ENCODE measurements around the gene ALG12. TPM values are rescaled to one million over a fixed set of nuclear protein-coding genes. Genes with fewer than 3 reads are reported as not detected.
A peak's percentile ranks its signal among the peaks of the same experiment; 100 is the strongest.

The ALG12 gene
- polyA plus RNA-seq, 4 donors: 19.7 to 40.9 (median 28.1) TPM

DNA sequence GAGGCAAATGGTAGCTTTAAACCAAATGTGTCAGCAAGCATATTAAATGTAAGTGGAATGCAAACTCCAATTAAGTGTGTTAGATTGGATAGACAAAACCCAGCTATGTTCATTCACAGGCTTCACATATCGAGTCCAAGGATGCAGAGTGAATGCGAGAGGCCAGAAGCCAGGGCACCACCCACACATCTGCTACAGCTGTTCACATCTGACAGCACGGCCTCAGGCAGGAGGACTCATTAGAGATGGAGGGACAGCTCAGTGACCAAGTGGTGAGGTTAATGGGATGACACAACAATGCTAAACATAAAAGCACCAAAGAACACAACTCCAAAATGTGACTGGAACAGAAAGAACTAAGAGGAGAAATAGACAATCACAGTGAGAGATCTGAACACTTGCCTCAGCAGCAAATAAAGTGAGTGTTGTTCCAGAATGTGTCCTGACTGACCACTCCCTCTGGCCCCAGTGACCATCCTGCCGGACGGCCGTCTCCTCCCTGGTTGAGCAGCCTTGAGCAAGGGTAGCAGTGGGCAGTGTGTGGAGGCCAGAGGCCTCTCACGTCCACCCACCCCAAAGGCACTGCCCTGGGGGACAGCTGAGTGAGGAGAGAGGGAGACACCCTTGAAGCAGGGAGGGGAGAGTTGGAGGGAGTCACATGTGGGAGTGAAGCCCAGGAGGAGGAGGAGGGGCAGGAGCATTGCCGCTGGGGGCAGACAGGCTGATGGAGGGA, 23.8 kb downstream of the ALG12 start:
- no peak for DNase-seq (ENCODE audit: low read depth in 4 of 4, low spot score in 3 of 4)

GRCh38 chr22:49893025-49893424, 25.2 kb downstream of the ALG12 start:
- no peak for DNase-seq (ENCODE audit: low read depth in 4 of 4, low spot score in 3 of 4)

- DNase-seq (ENCODE audit: low read depth in 4 of 4, low spot score in 3 of 4): no peak
Observed at GRCh38 chr22:49892226-49892899, 25.9 kb downstream of the ALG12 start.

GRCh38 chr22:49889071-49889470, 29.2 kb downstream of the ALG12 start:
- no peak for DNase-seq (ENCODE audit: low read depth in 4 of 4, low spot score in 3 of 4)

GRCh38 chr22:49887702-49888101, 30.5 kb downstream of the ALG12 start:
- peak; percentile 14 to 48 (median 24) for DNase-seq (ENCODE audit: low read depth in 4 of 4, low spot score in 3 of 4)

DNA sequence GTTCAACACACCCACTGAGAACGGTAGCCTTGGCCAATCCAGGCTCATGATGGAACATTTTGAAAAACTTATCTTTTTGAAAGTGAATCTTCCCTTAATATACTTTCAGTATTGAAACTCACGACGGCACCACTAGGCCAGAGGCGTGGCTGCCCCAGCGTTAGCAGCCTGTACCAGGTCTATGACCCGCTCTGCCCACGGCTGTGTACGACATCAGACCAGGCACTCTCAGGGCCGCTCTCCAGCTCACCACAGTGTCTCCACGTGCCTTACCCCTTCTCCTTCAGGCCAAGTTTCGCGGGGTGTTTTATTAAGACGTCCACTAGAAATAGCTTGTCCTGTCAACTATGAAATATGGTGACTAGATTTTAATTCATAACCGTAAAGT, 31.2 kb downstream of the ALG12 start:
- no peak for DNase-seq (ENCODE audit: low read depth in 4 of 4, low spot score in 3 of 4)

DNA sequence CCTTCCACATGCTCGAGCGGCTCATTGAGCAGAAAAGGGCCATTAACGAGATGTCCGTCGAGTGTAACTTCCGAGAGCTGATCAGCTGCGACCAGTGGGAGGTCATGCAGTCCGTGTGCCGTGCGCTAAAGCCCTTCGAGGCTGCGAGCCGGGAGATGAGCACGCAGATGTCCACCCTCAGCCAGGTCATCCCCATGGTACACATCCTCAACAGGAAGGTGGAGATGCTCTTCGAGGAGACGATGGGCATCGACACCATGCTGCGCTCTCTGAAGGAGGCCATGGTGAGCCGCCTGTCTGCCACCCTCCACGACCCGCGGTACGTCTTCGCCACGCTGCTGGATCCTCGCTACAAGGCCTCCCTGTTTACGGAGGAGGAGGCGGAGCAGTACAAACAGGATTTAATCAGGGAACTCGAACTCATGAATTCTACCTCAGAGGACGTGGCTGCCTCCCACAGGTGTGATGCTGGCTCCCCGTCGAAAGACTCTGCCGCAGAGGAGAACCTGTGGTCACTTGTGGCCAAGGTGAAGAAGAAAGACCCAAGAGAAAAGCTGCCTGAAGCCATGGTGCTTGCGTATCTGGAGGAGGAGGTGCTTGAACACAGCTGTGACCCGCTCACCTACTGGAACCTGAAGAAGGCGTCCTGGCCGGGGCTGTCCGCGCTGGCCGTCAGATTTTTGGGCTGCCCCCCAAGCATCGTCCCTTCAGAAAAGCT, 31.7 kb downstream of the ALG12 start:
- DNase-seq (ENCODE audit: low read depth in 4 of 4, low spot score in 3 of 4): no peak

DNA sequence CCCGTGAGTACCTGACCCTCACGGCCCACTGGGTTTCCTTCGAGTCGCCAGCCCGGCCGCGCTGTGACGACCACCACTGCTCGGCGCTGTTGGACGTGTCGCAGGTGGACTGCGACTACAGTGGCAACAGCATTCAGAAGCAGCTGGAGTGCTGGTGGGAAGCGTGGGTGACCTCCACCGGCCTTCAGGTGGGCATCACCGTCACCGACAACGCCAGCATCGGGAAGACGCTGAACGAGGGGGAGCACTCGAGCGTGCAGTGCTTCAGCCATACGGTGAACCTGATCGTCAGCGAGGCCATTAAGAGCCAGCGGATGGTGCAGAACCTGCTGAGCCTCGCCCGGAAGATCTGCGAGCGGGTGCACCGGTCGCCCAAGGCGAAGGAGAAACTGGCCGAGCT, 32.4 kb downstream of the ALG12 start:
- no peak for DNase-seq (ENCODE audit: low read depth in 4 of 4, low spot score in 3 of 4)

- no peak for DNase-seq (ENCODE audit: low read depth in 4 of 4, low spot score in 3 of 4)
Observed at GRCh38 chr22:49885281-49885680, 33.0 kb downstream of the ALG12 start.

DNA sequence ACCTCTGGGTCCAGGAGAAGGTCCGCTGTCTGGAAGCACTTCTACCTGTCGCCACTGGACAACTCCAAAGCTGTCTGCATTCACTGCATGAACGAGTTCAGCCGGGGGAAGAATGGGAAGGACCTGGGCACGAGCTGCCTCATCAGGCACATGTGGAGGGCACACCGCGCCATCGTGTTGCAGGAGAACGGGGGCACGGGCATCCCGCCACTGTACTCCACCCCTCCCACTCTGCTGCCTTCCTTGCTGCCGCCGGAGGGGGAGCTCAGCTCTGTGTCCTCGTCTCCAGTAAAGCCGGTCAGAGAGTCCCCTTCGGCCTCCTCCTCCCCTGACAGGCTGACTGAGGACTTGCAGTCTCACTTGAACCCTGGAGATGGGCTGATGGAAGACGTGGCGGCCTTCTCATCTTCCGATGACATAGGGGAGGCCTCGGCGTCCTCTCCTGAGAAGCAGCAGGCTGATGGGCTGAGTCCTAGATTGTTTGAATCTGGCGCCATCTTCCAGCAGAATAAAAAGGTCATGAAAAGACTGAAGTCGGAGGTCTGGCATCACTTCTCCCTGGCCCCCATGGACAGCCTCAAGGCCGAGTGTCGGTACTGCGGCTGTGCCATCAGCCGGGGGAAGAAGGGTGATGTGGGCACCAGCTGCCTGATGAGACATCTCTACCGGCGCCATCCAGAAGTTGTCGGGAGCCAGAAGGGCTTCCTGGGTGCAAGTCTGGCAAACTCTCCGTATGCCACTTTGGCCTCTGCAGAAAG, 33.6 kb downstream of the ALG12 start:
- no peak for DNase-seq (ENCODE audit: low read depth in 4 of 4, low spot score in 3 of 4)

DNA sequence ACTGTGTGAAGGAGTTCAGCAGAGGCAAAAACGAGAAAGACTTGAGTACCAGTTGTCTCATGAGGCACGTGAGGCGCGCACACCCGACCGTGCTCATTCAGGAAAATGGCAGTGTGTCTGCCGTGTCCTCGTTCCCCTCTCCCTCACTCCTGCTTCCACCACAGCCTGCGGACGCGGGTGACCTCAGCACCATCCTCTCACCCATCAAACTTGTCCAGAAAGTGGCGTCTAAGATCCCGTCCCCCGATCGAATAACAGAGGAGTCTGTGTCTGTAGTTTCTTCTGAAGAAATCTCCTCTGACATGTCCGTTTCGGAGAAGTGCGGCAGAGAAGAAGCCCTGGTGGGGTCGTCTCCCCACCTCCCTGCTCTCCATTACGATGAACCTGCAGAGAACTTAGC, 34.2 kb downstream of the ALG12 start:
- DNase-seq (ENCODE audit: low read depth in 4 of 4, low spot score in 3 of 4): no peak

DNA sequence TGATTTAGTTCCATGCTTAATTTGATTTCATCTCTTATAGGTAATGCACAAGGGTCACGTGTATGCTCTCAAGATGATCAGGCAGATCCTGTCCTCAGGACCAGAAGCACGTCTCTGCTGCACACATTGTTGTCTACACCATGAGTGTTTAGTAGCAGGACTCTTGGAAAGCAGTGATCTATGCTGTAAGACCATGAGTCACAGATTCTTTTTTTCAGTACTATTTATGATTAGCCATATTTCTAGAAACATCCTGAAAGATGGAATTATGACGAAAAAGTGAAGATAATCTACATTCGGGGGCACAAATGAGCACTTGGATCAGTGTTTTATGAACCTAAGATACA, 35.0 kb downstream of the ALG12 start:
- no peak for DNase-seq (ENCODE audit: low read depth in 4 of 4, low spot score in 3 of 4)

GRCh38 chr22:49882519-49883293, 35.5 kb downstream of the ALG12 start:
- DNase-seq (ENCODE audit: low read depth in 4 of 4, low spot score in 3 of 4): no peak

DNA sequence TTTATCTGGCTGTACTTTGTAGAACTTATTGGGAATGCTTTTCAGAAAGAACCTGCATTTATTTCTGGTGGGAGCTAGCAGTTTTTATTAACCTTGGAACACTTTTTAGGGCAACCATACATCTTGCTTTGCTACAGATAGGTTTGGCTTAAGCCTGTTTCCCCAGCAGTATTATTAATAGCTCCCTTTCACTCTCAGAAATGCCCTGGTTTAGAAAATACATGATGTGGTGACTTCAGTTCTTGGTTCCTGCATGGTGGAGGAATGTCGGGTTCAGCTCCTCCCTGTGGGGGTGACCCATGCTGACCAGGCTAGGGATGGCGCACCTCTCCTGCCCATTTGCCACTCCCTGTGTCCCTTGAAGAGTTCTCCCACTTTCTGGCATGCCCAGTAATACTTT, 36.4 kb downstream of the ALG12 start:
- no peak for DNase-seq (ENCODE audit: low read depth in 4 of 4, low spot score in 3 of 4)

DNA sequence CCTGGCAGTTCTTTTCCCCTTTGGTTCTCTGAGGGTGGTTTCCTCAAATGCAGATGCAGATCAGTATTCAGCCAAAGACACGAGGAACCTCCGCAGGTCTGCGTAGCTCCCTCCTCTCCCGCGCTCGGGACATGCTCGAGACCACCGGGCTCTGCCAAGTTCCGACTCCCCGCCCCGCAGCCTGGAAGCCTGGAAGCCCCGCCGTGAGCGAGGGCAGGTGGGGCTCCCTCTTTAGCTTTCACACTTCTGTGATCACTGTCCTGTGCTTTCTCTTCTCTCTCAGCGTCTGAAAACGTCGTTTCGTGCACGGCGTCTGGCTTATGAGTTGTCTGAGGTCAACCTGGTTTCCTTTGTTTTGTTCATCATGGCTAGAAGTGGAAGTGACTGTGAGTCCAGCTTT, 38.0 kb downstream of the ALG12 start:
- DNase-seq (ENCODE audit: low read depth in 4 of 4, low spot score in 3 of 4): no peak

- no peak for DNase-seq (ENCODE audit: low read depth in 4 of 4, low spot score in 3 of 4)
Observed at GRCh38 chr22:49879871-49880270, 38.4 kb downstream of the ALG12 start.

DNA sequence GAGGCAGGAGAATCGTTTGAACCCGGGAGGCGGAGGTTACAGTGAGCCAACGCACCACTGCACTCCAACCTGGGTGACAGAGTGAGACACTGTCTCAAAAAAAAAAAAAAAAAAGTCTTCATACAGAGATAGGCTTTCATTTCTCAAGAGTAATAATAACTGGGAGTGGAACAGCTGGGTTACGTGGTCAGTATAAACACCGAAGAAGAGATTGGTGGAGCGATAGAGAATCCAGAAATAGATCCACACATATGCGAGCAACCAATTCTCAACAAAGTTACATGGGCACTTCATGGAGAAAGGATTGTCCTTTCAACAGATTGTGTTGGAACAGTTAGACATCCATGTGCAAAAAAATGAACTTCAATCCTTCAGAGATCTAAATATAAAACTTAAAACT, 40.0 kb downstream of the ALG12 start:
- no peak for DNase-seq (ENCODE audit: low read depth in 4 of 4, low spot score in 3 of 4)

GRCh38 chr22:49877642-49878041, 40.6 kb downstream of the ALG12 start:
- no peak for DNase-seq (ENCODE audit: low read depth in 4 of 4, low spot score in 3 of 4)

- DNase-seq (ENCODE audit: low read depth in 4 of 4, low spot score in 3 of 4): no peak
Observed at GRCh38 chr22:49873228-49873940, 44.9 kb downstream of the ALG12 start.

- no peak for DNase-seq (ENCODE audit: low read depth in 4 of 4, low spot score in 3 of 4)
Observed at GRCh38 chr22:49872347-49872746, 45.9 kb downstream of the ALG12 start.
